LNCaP clone FGC (cell line): ENCODE results near the gene DPY19L3.
"Not testable (repeated sequence)": the region's sequence is repeated elsewhere in the genome, so short reads cannot be mapped to it uniquely, and the experiment has no call there.

ENCODE experiments used
- DNase-seq: peaks from one replicate; pipeline ENCODE4 v3.0.0-alpha.2; 2011; ENCODE audit warnings: low read depth
- H3K4me3 ChIP-seq: 2 replicates; pipeline ENCODE4 v1.5.1; 2011; ENCODE audit warnings: mild to moderate bottlenecking, low read depth, low read length, control low read depth
- TF ChIP-seq, protein P1 (sequence below): IDR thresholded peaks from 2 replicates; pipeline ENCODE4 v1.5.1; 2012; ENCODE audit warnings: mild to moderate bottlenecking; ENCODE audit not compliant: control insufficient read depth, insufficient read depth; ENCODE audit errors: extremely low read depth

The DPY19L3 gene

GRCh38 chr19:32421589-32422361 is 16.2 kb downstream of the DPY19L3 start:
- no peak for DNase-seq
- no peak overlapping the region for H3K4me3 ChIP-seq
- TF ChIP-seq, protein P1, sequence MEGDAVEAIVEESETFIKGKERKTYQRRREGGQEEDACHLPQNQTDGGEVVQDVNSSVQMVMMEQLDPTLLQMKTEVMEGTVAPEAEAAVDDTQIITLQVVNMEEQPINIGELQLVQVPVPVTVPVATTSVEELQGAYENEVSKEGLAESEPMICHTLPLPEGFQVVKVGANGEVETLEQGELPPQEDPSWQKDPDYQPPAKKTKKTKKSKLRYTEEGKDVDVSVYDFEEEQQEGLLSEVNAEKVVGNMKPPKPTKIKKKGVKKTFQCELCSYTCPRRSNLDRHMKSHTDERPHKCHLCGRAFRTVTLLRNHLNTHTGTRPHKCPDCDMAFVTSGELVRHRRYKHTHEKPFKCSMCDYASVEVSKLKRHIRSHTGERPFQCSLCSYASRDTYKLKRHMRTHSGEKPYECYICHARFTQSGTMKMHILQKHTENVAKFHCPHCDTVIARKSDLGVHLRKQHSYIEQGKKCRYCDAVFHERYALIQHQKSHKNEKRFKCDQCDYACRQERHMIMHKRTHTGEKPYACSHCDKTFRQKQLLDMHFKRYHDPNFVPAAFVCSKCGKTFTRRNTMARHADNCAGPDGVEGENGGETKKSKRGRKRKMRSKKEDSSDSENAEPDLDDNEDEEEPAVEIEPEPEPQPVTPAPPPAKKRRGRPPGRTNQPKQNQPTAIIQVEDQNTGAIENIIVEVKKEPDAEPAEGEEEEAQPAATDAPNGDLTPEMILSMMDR = no peak

DNA sequence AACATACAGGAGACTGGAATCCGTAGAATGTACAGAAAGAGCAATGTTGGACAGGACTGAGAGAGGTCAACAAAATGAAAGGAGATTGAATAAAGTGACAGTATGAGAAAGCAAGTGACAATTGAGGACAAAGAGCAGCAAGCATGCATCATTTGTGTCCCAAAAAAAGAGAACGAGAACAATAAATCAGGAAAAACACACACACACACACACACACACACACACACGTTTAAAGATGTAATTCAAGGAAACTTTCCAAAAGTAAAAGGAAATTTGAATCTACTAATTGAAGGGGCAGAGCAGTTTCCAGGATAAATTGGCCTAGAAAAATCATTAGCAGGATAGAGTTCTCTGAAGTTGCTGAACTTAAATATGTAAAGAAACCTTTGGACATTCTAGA is 16.9 kb downstream of the DPY19L3 start:
- H3K4me3 ChIP-seq = no peak overlapping the region
- TF ChIP-seq, protein P1 = no peak
- no peak for DNase-seq

DNA sequence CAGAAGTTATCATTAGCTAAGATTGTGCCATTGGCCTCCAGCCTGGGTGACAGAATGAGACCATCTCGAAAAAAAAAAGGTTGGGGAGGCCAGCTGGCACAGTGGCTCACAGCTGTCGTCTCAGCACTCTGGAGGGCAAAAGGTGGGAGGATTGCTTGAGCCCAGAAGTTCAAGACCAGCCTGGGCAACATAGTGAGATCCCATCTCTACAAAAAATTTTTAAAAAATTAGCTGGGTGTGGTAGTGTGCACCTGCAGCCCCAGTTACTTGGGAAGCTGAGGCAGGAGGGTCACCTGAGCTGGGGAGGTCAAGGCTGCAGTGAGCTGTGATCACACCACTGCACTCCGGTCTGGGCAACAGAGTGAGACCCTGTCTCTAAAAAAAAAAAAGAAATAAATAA is 18.4 kb downstream of the DPY19L3 start:
- not testable (repeated sequence) for DNase-seq, H3K4me3 ChIP-seq

GRCh38 chr19:32427536-32427935 is 22.0 kb downstream of the DPY19L3 start:
- DNase-seq = no peak
- TF ChIP-seq, protein P1 = no peak
- no peak overlapping the region for H3K4me3 ChIP-seq

- no peak for DNase-seq
- TF ChIP-seq, protein P1 = no peak
Observed at GRCh38 chr19:32436692-32437091, 31.1 kb downstream of the DPY19L3 start.

GRCh38 chr19:32437096-32437495 is 31.5 kb downstream of the DPY19L3 start:
- no peak overlapping the region for H3K4me3 ChIP-seq
- DNase-seq = no peak
- TF ChIP-seq, protein P1 = no peak

More at GRCh38 chr19:32436692-32437091, 31.1 kb downstream of the DPY19L3 start:
- H3K4me3 ChIP-seq = no peak overlapping the region

DNA sequence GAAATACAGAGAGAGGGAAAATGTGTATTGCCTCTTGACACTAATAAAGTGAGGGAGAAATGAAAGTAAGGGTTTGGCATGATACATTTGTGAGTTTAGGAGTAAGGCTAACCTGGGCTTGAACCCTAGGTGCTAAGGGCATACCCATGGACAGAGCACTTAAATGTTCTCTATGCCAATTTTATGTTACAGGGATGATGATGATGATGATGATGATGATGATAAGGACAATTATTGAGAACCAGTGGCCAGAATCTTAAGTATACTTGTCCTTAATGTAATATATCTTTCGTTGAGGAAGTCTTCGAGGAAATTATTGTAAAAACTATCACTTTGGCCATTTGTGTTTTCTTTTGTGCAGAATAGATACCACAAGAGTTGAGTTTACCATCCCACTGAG is 33.2 kb downstream of the DPY19L3 start:
- H3K4me3 ChIP-seq = no peak overlapping the region
- DNase-seq = no peak
- TF ChIP-seq, protein P1 = no peak
